Karpas-422 (cell line): ENCODE results near the gene EFTUD2. TPM values are rescaled to one million over a fixed set of nuclear protein-coding genes. Genes with fewer than 3 reads are reported as not detected.

ENCODE experiments used
- DNase-seq: peaks from one replicate; pipeline ENCODE4 v3.0.0-alpha.2; 2015
- H2AFZ ChIP-seq: fragments of 200-600 bp; sonication (generic); 2 replicates; pipeline ENCODE4 v1.6.1; 2014; ENCODE audit warnings: antibody characterized with exemption, low read length, mixed read lengths
- H3K27ac ChIP-seq: fragments of 200-600 bp; sonication (generic); 2 replicates; pipeline ENCODE4 v1.5.1; 2014; ENCODE audit warnings: mild to moderate bottlenecking, low read length, moderate library complexity
- H3K27me3 ChIP-seq: fragments of 200-600 bp; sonication (generic); 2 replicates; pipeline ENCODE4 v1.6.1; 2014; ENCODE audit warnings: low read length, mixed read lengths
- H3K36me3 ChIP-seq: fragments of 200-600 bp; sonication (generic); 2 replicates; pipeline ENCODE4 v1.6.1; 2014; ENCODE audit warnings: low read length, mixed read lengths; ENCODE audit not compliant: insufficient read depth
- H3K4me1 ChIP-seq: fragments of 200-600 bp; sonication (generic); 2 replicates; pipeline ENCODE4 v1.6.1; 2014; ENCODE audit warnings: mild to moderate bottlenecking, low read length, mixed read lengths
- H3K4me2 ChIP-seq: fragments of 200-600 bp; sonication (generic); 2 replicates; pipeline ENCODE4 v1.6.1; 2014; ENCODE audit warnings: low read length, low read depth, mild to moderate bottlenecking; ENCODE audit not compliant: poor library complexity, severe bottlenecking
- H3K4me3 ChIP-seq: fragments of 200-600 bp; sonication (generic); 2 replicates; pipeline ENCODE4 v1.5.1; 2014; ENCODE audit warnings: mild to moderate bottlenecking, antibody characterized with exemption, low read length, mixed read lengths
- H3K79me2 ChIP-seq: fragments of 200-600 bp; sonication (generic); 2 replicates; pipeline ENCODE4 v1.6.1; 2014; ENCODE audit warnings: mild to moderate bottlenecking, low read length, mixed read lengths
- H3K9ac ChIP-seq: fragments of 200-600 bp; sonication (generic); 2 replicates; pipeline ENCODE4 v1.6.0; 2014; ENCODE audit warnings: low read length
- H3K9me2 ChIP-seq: fragments of 200-600 bp; sonication (generic), shearing (Covaris generic); replicated peaks from 2 replicates; pipeline ENCODE4 v1.6.0; 2014; ENCODE audit warnings: mild to moderate bottlenecking, low read length, moderate library complexity; ENCODE audit not compliant: insufficient read depth
- H3K9me3 ChIP-seq: fragments of 300-700, 200-600 bp; sonication (generic); 2 replicates; pipeline ENCODE4 v1.6.1; 2014; ENCODE audit warnings: low read length, mixed read lengths
- H4K20me1 ChIP-seq: fragments of 200-600 bp; sonication (generic); 2 replicates; pipeline ENCODE4 v1.6.1; 2014; ENCODE audit warnings: mild to moderate bottlenecking, antibody characterized with exemption, low read length, low read depth; ENCODE audit not compliant: insufficient read depth
- total RNA-seq: library from RNA; depleted of rRNA; stranded (reverse); fragments of >200 nt; shearing (Covaris generic); gene quantifications from 2 replicates; pipeline ENCODE4 v1.2.3, GENCODE V29; 2014; ENCODE audit warnings: low replicate concordance

EFTUD2 gene
- total RNA-seq, 1 experiment from 2014 or later, result 80.2 TPM

DNA sequence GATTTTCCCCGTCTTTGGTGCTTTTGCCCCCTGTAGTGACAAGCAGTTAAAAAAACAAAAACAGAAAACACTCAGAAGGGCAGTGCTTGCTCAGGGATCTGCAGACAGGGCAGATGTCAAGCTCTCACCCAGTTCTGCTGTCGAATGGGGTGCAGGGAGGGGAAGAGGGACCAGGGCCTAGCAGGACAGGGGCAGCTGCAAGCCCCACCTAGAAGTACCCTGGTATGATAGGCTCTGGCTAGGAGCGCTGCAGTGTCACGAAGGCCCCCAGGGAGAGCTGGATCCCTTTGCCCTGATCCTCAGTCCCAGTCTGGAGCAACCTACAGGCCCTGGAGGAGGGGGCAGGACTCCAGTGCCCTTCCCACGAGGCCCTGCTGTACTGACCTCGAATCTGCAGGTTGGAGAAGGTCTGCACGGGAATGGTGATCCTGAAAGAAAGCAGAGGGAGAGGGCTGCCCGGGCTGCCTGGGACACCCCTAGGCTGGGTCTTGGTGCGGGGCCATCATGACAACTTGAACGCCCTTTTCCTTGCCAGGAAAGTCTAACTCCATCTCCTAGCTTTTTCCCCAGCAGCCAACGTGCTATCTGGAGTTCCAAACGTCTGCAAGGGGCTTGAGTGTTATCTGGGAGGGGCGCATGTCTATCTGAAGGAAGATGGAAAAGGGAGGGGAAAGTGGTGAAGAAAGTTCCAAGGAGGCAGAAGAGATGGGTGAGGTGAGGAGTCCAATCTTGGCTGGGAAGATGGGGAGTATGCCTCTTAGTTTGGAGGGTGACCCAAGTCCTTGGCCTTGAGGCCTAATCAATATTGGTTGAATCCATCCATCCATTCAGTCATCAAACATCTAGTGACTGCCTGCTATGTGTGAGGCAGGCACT, 11.2 kb upstream of the EFTUD2 start:
- Histone ChIP-seq H2AFZ (no peak overlapping the region), H3K36me3 (no peaks in the 10 kb centered on the region), H3K27me3 (no peaks in the 10 kb centered on the region), H3K4me3 (no peak overlapping the region), H3K27ac (no peak overlapping the region), H3K79me2 (no peaks in the 10 kb centered on the region), H3K4me2 (no peak overlapping the region), H3K9me3 (no peaks in the 10 kb centered on the region), H4K20me1 (no peaks in the 10 kb centered on the region), H3K9me2 (no peaks in the 10 kb centered on the region), H3K4me1 (peaks cover 12% of the 10 kb centered on the region), H3K9ac (no peak overlapping the region)
- DNase-seq, result no peak

DNA sequence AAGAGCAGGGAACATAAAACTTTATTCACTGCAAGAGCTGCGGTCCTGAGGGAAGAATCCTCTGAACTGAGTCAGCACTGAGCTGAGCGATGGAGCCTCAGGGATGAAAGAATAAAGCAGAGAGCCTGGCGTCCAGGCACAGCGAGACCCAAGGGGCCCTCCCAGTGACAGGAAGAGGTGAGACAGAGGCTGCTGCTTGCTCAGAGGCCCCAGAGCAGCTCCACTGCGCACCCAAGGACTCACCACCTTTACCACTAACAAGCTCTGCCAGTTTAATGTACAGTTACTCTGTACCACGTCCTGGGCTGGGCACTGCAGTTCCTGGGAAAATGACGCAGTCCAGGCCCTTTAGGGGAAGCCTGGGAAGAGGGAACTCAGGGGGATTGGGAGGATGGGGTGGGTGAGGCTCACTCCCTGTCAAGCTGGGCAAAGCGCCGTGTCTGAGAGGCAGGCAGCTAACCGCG, 10.5 kb upstream of the EFTUD2 start:
- Histone ChIP-seq H4K20me1 (no peaks in the 10 kb centered on the region), H3K27ac (no peak overlapping the region), H3K36me3 (no peaks in the 10 kb centered on the region), H3K4me3 (no peak overlapping the region), H3K4me1 (peaks cover 12% of the 10 kb centered on the region), H2AFZ (no peak overlapping the region), H3K79me2 (no peaks in the 10 kb centered on the region), H3K27me3 (no peaks in the 10 kb centered on the region), H3K9me2 (no peaks in the 10 kb centered on the region), H3K9ac (no peak overlapping the region), H3K4me2 (no peak overlapping the region), H3K9me3 (no peaks in the 10 kb centered on the region)
- DNase-seq, result no peak

DNA sequence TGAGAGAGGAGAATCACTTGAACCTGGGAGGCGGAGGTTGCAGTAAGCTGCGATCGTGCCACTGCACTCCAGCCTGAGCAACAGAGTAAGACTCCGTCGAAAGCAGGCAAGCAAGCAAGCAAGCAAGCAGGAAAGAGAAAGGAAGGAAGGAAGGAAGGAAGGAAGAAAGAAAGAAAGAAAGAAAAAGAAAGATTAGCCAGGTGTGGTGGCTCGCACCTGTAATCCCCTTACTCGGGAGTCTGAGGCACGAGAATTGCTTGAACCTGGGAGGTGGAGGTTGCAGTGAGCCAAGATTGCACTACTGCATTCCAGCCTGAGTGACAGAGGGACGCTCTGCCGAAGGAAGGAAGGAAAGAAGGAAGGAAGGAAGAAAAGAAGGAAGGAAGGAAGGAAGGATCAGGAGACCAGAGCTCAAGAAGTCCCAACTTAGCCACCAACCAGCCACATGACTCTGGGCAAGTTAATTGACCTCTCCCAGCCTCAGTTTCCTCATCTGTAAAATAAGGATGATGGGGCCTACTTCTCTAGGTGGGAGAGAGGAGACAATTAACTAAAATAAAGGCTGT, 9.6 kb upstream of the EFTUD2 start:
- no peak for DNase-seq
- no peak overlapping the region for H3K27ac ChIP-seq
- H3K9ac ChIP-seq, result no peak overlapping the region
- no peaks in the 10 kb centered on the region for H3K36me3 ChIP-seq
- H3K9me3 ChIP-seq, result no peaks in the 10 kb centered on the region
- H3K4me2 ChIP-seq, result no peak overlapping the region
- H4K20me1 ChIP-seq, result no peaks in the 10 kb centered on the region
- H3K4me3 ChIP-seq, result no peak overlapping the region
- no peaks in the 10 kb centered on the region for H3K79me2 ChIP-seq
- H3K9me2 ChIP-seq, result no peaks in the 10 kb centered on the region
- H2AFZ ChIP-seq, result no peak overlapping the region
- no peaks in the 10 kb centered on the region for H3K27me3 ChIP-seq
- H3K4me1 ChIP-seq, result peaks cover 5% of the 10 kb centered on the region

DNA sequence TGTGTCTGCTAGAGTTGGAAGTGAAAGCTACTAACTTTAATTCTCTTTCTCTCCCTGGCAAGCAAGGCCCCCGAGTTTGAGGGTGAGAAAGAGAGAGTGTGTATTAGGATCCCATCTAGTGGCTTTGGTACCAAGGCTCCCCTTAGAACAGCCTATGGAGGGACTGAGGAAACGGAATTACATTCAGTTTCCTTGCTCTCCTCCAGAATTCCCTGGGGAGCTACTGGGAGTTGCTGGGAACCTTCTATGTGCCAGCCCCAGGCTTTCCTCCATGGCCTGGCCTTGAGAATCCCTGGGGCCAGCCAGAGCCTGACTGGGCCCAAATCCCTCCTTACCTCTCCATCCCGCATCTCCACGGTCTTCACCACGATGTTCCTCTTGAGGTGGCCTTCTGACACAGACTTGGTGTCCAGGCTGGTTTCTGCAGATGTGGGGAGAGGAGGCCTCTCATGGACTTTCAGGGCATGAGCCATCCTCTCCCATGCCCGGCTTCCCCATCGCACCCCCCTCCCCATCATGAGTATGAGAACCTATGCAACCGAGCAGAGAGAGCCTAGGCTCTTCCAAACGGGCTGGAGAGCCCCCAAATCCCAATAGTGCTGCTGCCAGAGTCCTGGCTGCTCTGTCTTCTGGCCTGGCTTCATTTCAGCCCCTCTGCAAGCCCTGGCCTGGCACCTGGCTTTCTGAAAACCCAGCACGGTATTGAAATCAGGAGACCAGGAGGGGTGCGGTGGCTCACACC, 8.7 kb upstream of the EFTUD2 start:
- DNase-seq, result no peak
- no peak overlapping the region for H3K27ac ChIP-seq
- no peaks in the 10 kb centered on the region for H3K36me3 ChIP-seq
- H3K4me2 ChIP-seq, result no peak overlapping the region
- no peak overlapping the region for H2AFZ ChIP-seq
- H4K20me1 ChIP-seq, result no peaks in the 10 kb centered on the region
- H3K4me1 ChIP-seq, result peaks cover 4% of the 10 kb centered on the region; the same call in 1 of the 2 replicates
- no peaks in the 10 kb centered on the region for H3K27me3 ChIP-seq
- no peaks in the 10 kb centered on the region for H3K9me3 ChIP-seq
- no peak overlapping the region for H3K4me3 ChIP-seq
- H3K9ac ChIP-seq, result no peak overlapping the region
- H3K9me2 ChIP-seq, result no peaks in the 10 kb centered on the region
- H3K79me2 ChIP-seq, result no peaks in the 10 kb centered on the region

DNA sequence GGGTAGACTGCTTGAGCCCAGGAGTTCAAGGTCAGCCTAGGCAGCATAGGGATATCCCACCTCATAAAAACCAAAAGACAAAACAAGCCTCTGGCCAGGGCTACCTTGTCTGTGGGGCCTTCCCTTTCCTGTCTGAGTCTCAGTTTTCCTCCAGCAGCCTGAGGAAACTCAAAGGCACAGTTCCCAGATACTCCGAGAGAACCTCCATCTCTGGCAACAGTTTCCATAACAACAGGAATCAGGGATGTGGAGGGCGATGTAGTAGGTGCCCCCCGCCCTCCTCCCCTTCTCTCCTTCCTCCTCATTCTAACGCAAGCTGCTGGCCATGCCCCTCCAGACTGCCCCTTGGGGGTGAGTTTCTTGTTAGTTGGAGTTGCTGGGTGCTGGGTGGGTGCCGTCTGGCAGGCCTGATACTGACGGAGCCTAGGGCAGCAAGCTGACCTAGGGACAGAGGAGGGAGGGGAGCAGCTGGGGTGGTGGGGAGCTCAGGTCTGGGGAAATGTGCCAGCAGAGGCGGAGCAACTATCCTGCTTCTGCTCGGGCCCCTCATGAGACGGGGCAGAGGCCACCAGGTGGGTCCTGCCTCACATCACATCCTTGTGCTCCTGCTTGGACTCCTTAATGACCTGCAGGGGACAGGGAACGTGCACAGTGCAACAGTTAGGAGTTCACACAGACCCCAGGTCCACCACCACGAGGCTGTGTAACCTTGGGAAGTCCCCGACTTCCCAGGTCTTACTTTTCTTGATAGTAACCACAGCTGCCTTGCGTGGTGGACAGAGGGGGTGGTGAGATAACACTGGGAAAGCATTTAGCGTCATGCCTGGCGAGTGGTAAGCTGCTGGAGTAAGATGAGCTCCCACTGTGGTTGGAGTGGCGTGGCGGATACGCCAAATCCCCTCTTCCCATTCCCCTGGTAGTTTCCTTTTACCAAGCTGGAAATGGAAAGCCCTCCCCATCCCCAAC, 7.8 kb upstream of the EFTUD2 start:
- no peak overlapping the region for H3K9ac ChIP-seq
- no peaks in the 10 kb centered on the region for H3K27me3 ChIP-seq
- no peak overlapping the region for H2AFZ ChIP-seq
- no peaks in the 10 kb centered on the region for H3K36me3 ChIP-seq
- no peak overlapping the region for H3K4me2 ChIP-seq
- H3K79me2 ChIP-seq, result no peaks in the 10 kb centered on the region
- H3K9me3 ChIP-seq, result no peaks in the 10 kb centered on the region
- no peak for DNase-seq
- H3K9me2 ChIP-seq, result no peaks in the 10 kb centered on the region
- H4K20me1 ChIP-seq, result no peaks in the 10 kb centered on the region
- no peak overlapping the region for H3K4me3 ChIP-seq
- no peak overlapping the region for H3K27ac ChIP-seq
- H3K4me1 ChIP-seq, result peaks cover 4% of the 10 kb centered on the region; the same call in 1 of the 2 replicates

DNA sequence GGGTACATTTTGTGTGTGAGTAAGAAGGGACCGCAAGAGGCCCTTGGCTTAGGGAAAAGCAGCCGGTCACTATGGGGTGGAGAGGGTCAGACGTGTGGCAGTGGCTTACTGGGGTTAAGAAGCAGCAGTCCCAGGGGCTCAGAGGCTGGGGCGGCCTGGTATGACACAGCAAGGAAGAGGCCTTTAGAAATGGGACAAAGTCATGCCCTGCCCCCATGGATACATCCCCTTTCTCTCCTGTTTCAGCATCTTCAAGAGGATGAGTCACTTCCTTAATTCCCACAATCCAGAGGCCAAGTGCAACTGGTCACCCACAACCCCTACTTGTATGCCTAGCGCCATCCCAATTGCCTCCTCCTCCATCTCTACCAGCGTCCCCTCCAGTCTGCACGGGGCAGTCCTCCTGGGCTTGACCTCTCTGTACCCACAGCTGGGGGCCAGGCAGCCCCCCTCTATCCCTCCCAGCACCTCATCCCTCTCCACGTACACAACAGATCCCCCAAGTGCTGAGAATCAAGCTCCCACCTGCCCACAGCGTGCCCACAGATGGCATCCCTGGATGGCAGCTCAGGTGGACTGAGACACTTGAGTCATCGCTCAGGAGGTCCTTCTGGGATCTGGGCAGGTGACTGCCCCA, 6.9 kb upstream of the EFTUD2 start:
- H3K36me3 ChIP-seq, result no peaks in the 10 kb centered on the region
- no peak for DNase-seq
- H4K20me1 ChIP-seq, result no peaks in the 10 kb centered on the region
- H3K9me3 ChIP-seq, result no peaks in the 10 kb centered on the region
- peaks cover under 1% of the 10 kb centered on the region; the same call in 1 of the 2 replicates for H3K4me1 ChIP-seq
- H3K27me3 ChIP-seq, result no peaks in the 10 kb centered on the region
- no peak overlapping the region for H3K9ac ChIP-seq
- no peak overlapping the region for H3K4me3 ChIP-seq
- no peak overlapping the region for H3K27ac ChIP-seq
- H3K79me2 ChIP-seq, result no peaks in the 10 kb centered on the region
- H3K4me2 ChIP-seq, result no peak overlapping the region
- no peaks in the 10 kb centered on the region for H3K9me2 ChIP-seq
- H2AFZ ChIP-seq, result no peak overlapping the region
